Loucy (cell line): ENCODE results near the gene PPARG.

ENCODE experiments used
- EZH2phosphoT487 ChIP-seq: fragments of 200-600 bp; IDR thresholded peaks from 2 replicates; pipeline ENCODE4 v1.6.1; 2018; ENCODE audit warnings: antibody characterized with exemption, mild to moderate bottlenecking, moderate library complexity, borderline replicate concordance
- TF ChIP-seq, protein P1 (sequence below): fragments of 200-600 bp; sonication (generic); conservative IDR thresholded peaks from 2 replicates; pipeline ENCODE4 v1.5.1; 2014; ENCODE audit warnings: mild to moderate bottlenecking, antibody characterized with exemption, low read length

DNA sequence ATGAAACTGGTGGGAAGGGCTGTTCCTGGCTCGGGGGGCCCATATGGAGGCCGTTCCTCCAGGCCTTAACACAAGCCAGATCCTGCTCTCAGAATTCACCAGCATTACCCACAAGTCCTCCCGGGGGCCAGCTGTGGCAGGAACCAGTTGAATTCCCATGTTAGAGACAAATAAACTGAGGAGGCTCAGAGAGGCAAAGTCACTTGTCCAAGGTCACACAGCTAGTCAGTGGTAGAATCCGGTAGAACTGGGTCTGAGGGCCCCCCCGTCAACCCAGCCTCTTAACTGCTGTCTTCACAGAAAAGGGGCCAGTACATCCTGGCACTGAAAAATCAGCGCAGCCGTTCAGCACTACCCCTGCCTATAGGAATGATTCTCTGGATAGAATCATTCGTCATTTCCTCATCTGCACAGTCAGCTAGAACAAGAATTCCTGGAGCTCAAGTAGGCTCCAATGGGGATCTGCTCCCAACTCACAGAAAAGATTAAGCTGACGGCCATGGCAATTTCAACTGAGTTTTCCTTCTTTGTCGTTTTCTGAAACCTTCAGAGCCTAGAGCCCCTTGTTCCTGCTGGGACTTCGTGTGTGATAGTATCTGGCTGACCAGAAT, 183.2 kb downstream of the PPARG start:
- TF ChIP-seq EZH2phosphoT487 = no peak
- TF ChIP-seq, protein P1, sequence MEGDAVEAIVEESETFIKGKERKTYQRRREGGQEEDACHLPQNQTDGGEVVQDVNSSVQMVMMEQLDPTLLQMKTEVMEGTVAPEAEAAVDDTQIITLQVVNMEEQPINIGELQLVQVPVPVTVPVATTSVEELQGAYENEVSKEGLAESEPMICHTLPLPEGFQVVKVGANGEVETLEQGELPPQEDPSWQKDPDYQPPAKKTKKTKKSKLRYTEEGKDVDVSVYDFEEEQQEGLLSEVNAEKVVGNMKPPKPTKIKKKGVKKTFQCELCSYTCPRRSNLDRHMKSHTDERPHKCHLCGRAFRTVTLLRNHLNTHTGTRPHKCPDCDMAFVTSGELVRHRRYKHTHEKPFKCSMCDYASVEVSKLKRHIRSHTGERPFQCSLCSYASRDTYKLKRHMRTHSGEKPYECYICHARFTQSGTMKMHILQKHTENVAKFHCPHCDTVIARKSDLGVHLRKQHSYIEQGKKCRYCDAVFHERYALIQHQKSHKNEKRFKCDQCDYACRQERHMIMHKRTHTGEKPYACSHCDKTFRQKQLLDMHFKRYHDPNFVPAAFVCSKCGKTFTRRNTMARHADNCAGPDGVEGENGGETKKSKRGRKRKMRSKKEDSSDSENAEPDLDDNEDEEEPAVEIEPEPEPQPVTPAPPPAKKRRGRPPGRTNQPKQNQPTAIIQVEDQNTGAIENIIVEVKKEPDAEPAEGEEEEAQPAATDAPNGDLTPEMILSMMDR = no peak
